ENCODE results near the gene TOX2.

GRCh38 chr20:43943725-43944124, 29.1 kb downstream of the TOX2 start:
- TF ChIP-seq CTCF (IDR thresholded peaks at IDR 0.05; ENCODE audit: low read depth, low read length) = no peak
- TF ChIP-seq MYC (IDR thresholded peaks at IDR 0.05; ENCODE audit: low read depth, low read length) = no peak
